Prostate gland (tissue), 2 donors: ENCODE data around the gene PDK4.

Experiments used
- CTCF ChIP-seq, 4 experiments: fragments of 200-600 bp in 2 of 4; fragments of 450-650 bp in 2 of 4; sonication (generic) in 2 of 4; IDR thresholded peaks; 1 replicate in 3 of 4; 2 replicates in 1 of 4; pipeline ENCODE4 v1.5.1; 2016 to 2019; ENCODE audit warnings: antibody characterized with exemption in 4 of 4, mild to moderate bottlenecking in 2 of 4, moderate library complexity in 2 of 4
- POLR2A ChIP-seq: fragments of 450-650 bp; IDR thresholded peaks from one replicate; pipeline ENCODE4 v1.6.1; 2016; ENCODE audit warnings: antibody characterized with exemption, mild to moderate bottlenecking
- POLR2AphosphoS5 ChIP-seq: sonication (generic); formaldehyde crosslinking; IDR thresholded peaks from one replicate; pipeline ENCODE4 v1.6.1; 2017; ENCODE audit warnings: antibody characterized with exemption

- no peak for TF ChIP-seq CTCF (IDR thresholded peaks at IDR 0.05)
- no peak for TF ChIP-seq POLR2A
- no peak for TF ChIP-seq POLR2AphosphoS5
These were observed 53.0 kb downstream of the PDK4 start for GRCh38 chr7:95543312-95543711.
